Endothelial cell of umbilical vein (primary cell): Measurements from ENCODE around the gene SYCP3. TPM values are rescaled to one million over a fixed set of nuclear protein-coding genes. Genes with fewer than 3 reads are reported as not detected.

ENCODE experiments used
- BruUV-seq: library from RNA; stranded (reverse); fragments of 400-500 nt; replicated peaks from 2 replicates; lab custom pipeline; 2021; lab: Mats Ljungman, UMichigan
- CTCF ChIA-PET: fragments of 300-600, 350-600 bp; sonication (Branson Sonifier 250); formaldehyde crosslinking; loops from one replicate; lab custom pipeline; 2021; ENCODE audit warnings: antibody characterized with exemption, inconsistent platforms; lab: Charles Lee
- POLR2A ChIA-PET: fragments of 300-600, 350-600 bp; sonication (Branson Sonifier 250); formaldehyde crosslinking; loops from one replicate; lab custom pipeline; 2021; ENCODE audit warnings: antibody characterized with exemption, inconsistent platforms; lab: Charles Lee
- DNase-seq: peaks from one replicate; pipeline ENCODE4 v3.0.0-alpha.2; 2011; ENCODE audit warnings: low read depth, low spot score
- FAIRE-seq: peaks from 2 replicates; lab custom pipeline; 2011; peaks lifted over from hg19 to GRCh38; lab: Jason Lieb, UNC
- H2AFZ ChIP-seq: 2 replicates; pipeline ENCODE4 v1.6.0; 2012; ENCODE audit warnings: low read depth, low read length, control low read depth, inconsistent platforms
- H3K27ac ChIP-seq: 2 replicates; pipeline ENCODE4 v1.5.1; 2011; ENCODE audit warnings: low read depth, mild to moderate bottlenecking, control low read depth, low read length, moderate library complexity; ENCODE audit not compliant: insufficient read depth
- H3K27me3 ChIP-seq, 2 experiments: 2 replicates each; pipeline versions ENCODE4 v1.6.0 to v1.6.1; 2011; ENCODE audit warnings: low read length in 2 of 2, mixed read lengths in 1 of 2; ENCODE audit not compliant: control insufficient read depth in 2 of 2, insufficient read depth in 2 of 2
- H3K36me3 ChIP-seq, 2 experiments: 2 replicates in 1 of 2; 3 replicates in 1 of 2; pipeline ENCODE4 v1.5.1; 2011; ENCODE audit warnings: low read length in 2 of 2, mild to moderate bottlenecking in 1 of 2, moderate library complexity in 1 of 2; ENCODE audit not compliant: control insufficient read depth in 2 of 2, insufficient read depth in 2 of 2; ENCODE audit errors: extremely low read depth in 1 of 2
- H3K4me1 ChIP-seq: 3 replicates; pipeline ENCODE4 v1.5.1; 2011; ENCODE audit warnings: mild to moderate bottlenecking, low read length; ENCODE audit not compliant: control insufficient read depth, insufficient read depth; ENCODE audit errors: extremely low read depth
- H3K4me2 ChIP-seq: 2 replicates; pipeline ENCODE4 v1.6.1; 2011; ENCODE audit warnings: low read length, control low read depth, mixed read lengths; ENCODE audit not compliant: insufficient read depth
- H3K4me3 ChIP-seq, 3 experiments: fragments of 200-600 bp in 1 of 3; sonication (generic), shearing (Covaris generic) in 1 of 3; replicated peaks in 1 of 3; 2 replicates each; pipeline ENCODE4 v1.5.1; 2011 to 2016; ENCODE audit warnings: control low read depth in 3 of 3, low read length in 3 of 3, mild to moderate bottlenecking in 2 of 3, inconsistent platforms in 1 of 3, low read depth in 1 of 3, moderate library complexity in 1 of 3; ENCODE audit not compliant: insufficient read depth in 1 of 3
- H3K79me2 ChIP-seq: 2 replicates; pipeline ENCODE4 v1.6.0; 2012; ENCODE audit warnings: low read length, inconsistent platforms; ENCODE audit not compliant: control insufficient read depth, insufficient read depth
- H3K9ac ChIP-seq: replicated peaks from 2 replicates; pipeline ENCODE3; 2011; ENCODE audit warnings: low read length, control low read depth; ENCODE audit not compliant: insufficient read depth; ENCODE audit errors: extremely low read depth
- H3K9me1 ChIP-seq: replicated peaks from 3 replicates; pipeline ENCODE4 v1.6.0; 2011; ENCODE audit warnings: mild to moderate bottlenecking, low read length; ENCODE audit not compliant: control insufficient read depth, insufficient read depth; ENCODE audit errors: extremely low read depth
- H3K9me3 ChIP-seq: replicated peaks from 2 replicates; pipeline ENCODE4 v1.5.1; 2012; ENCODE audit warnings: low read length, inconsistent platforms; ENCODE audit not compliant: control insufficient read depth, insufficient read depth
- H4K20me1 ChIP-seq: replicated peaks from 2 replicates; pipeline ENCODE3; 2011; ENCODE audit warnings: mild to moderate bottlenecking, low read length; ENCODE audit not compliant: control insufficient read depth, insufficient read depth; ENCODE audit errors: extremely low read depth
- CTCF ChIP-seq, 2 donors: IDR thresholded peaks; 1 replicate in 1 of 2; 2 replicates in 1 of 2; pipeline ENCODE4 v1.5.1; 2011; ENCODE audit warnings: low read length in 2 of 2, mild to moderate bottlenecking in 2 of 2, moderate library complexity in 2 of 2, control low read depth in 1 of 2, inconsistent platforms in 1 of 2, low read depth in 1 of 2; ENCODE audit not compliant: insufficient read depth in 1 of 2; ENCODE audit errors: extremely low read depth in 1 of 2
- GATA2 ChIP-seq: IDR thresholded peaks from 2 replicates; pipeline ENCODE4 v1.7.0; 2011; ENCODE audit warnings: low read depth, mild to moderate bottlenecking, moderate library complexity, mixed read lengths, low read length; ENCODE audit not compliant: insufficient read length, insufficient read depth
- MYC ChIP-seq: IDR thresholded peaks from one replicate; pipeline ENCODE4 v1.6.1; 2011; ENCODE audit warnings: mild to moderate bottlenecking, low read depth, low read length
- dilution Hi-C: fragments of 300-500 bp; cut with MboI; formaldehyde crosslinking; loops from one replicate; pipeline ENCODE4 v1.15.0; 2019; ENCODE audit warnings: low sequenced_read_pairs; ENCODE audit not compliant: extremely low pct_ligation_motif_present
- intact Hi-C: fragments of 100-400 bp; cut with micrococcal nuclease; formaldehyde crosslinking; loops from one replicate; pipeline ENCODE4 v1.10.0; 2022
- polyA plus RNA-seq, 4 experiments: library from polyadenylated mRNA; depleted of rRNA in 3 of 4; stranded (reverse) in 3 of 4; unstranded in 1 of 4; fragments of >200 nt; gene quantifications; 2 replicates each; pipeline versions ENCODE4 v1.2.1 to v1.2.3, GENCODE V29; 2011 to 2012; ENCODE audit warnings: missing spikeins in 1 of 4
- total RNA-seq: library from RNA; stranded (reverse); gene quantifications from 2 replicates; pipeline ENCODE4 v1.2.3, GENCODE V29; 2021

SYCP3 gene
- total and polyA plus RNA-seq, 2 donors (not counting 3 experiments of a cell fraction or from before 2014, with no cell fraction given) = 0.29 TPM; not detected in 1

GRCh38 chr12:101779626-101780025 is 40.4 kb upstream of the SYCP3 start:
- POLR2A ChIA-PET = no interaction called here

More at GRCh38 chr12:101779626-101780025, 40.4 kb upstream of the SYCP3 start:
- BruUV-seq = no TSS peak
- H3K9me1 ChIP-seq = no peaks in the 10 kb centered on the region
- H3K27ac ChIP-seq = no peak overlapping the region
- H3K9ac ChIP-seq = no peak overlapping the region
- TF ChIP-seq CTCF (IDR thresholded peaks at IDR 0.05; ENCODE audit: extremely low read depth in 1 of 2, insufficient read depth in 1 of 2, low read depth in 1 of 2, low read length in 2 of 2) (no peak), MYC (no peak), GATA2 (no peak)
- no peak for DNase-seq
- FAIRE-seq = no peak
- CTCF ChIA-PET = interaction anchor here (1.3 to 7.4 kb wide), 7 partner anchors 8 to 60 kb away, joined by 3 to 39 read pairs (median 8); partner anchors contain the start of gene GNPTAB
- no peak overlapping the region for H2AFZ ChIP-seq
- H3K4me1 ChIP-seq = no peaks in the 10 kb centered on the region
- H3K27me3 ChIP-seq = no peaks in the 10 kb centered on the region
- H3K9me3 ChIP-seq = no peaks in the 10 kb centered on the region
- intact Hi-C loops = loop anchor here (10.0 kb wide), 1 partner anchor 345 kb away; the partner anchor contains the start of genes NUP37 and PARPBP
- no peaks in the 10 kb centered on the region for H3K79me2 ChIP-seq
- dilution Hi-C loops = no loop called here
- no peaks in the 10 kb centered on the region for H4K20me1 ChIP-seq
- H3K36me3 ChIP-seq = no peaks in the 10 kb centered on the region
- no peak overlapping the region for H3K4me2 ChIP-seq
- H3K4me3 ChIP-seq = no peak overlapping the region
